Body of pancreas (tissue), 4 donors: ENCODE data around the gene NAP1L5. TPM values are rescaled to one million over a fixed set of nuclear protein-coding genes. Genes with fewer than 3 reads are reported as not detected.

Source experiments
- ATAC-seq: fragments of 150-250 bp; one replicate; pipeline ENCODE4 v1.9.1; 2016
- DNase-seq, 4 donors: peaks; one replicate each; pipeline ENCODE4 v3.0.0-alpha.2; 2019
- H3K27ac ChIP-seq, 4 donors: fragments of 200-600 bp; sonication (generic); 1 replicate in 3 of 4; 2 replicates in 1 of 4; pipeline versions ENCODE4 v1.5.1 to v1.6.1; 2016 to 2019; ENCODE audit warnings: mild to moderate bottlenecking in 1 of 4, mixed read lengths in 1 of 4, moderate library complexity in 1 of 4
- H3K27me3 ChIP-seq, 2 donors: fragments of 200-600 bp; sonication (generic); one replicate each; pipeline ENCODE4 v1.6.0; 2016; ENCODE audit warnings: mild to moderate bottlenecking in 1 of 2
- H3K36me3 ChIP-seq, 2 donors: fragments of 200-600 bp; sonication (generic); replicated peaks in 1 of 2; 2 replicates each; pipeline ENCODE4 v1.5.1; 2016; ENCODE audit warnings: low read depth in 2 of 2; ENCODE audit not compliant: insufficient read depth in 1 of 2
- H3K4me1 ChIP-seq: fragments of 200-600 bp; sonication (generic); one replicate; pipeline ENCODE4 v1.6.0; 2016
- H3K4me3 ChIP-seq, 2 donors: fragments of 200-600 bp; sonication (generic); 1 replicate in 1 of 2; 2 replicates in 1 of 2; pipeline ENCODE4 v1.5.1; 2016 to 2019
- H3K9me3 ChIP-seq, 3 donors: fragments of 200-600 bp; sonication (generic); 1 replicate in 2 of 3; 2 replicates in 1 of 3; pipeline ENCODE4 v1.5.1; 2016
- POLR2A ChIP-seq, 3 donors: fragments of 450-650 bp; IDR thresholded peaks; one replicate each; pipeline ENCODE4 v1.6.1; 2016; ENCODE audit warnings: antibody characterized with exemption in 3 of 3, mild to moderate bottlenecking in 2 of 3
- WGBS, 2 donors: methylation state at CpG; one replicate each; pipeline ENCODE4 v1.1.5; 2017; 5-methylcytosine and 5-hydroxymethylcytosine counted together
- intact Hi-C: fragments of 100-400 bp; cut with DNase I; formaldehyde crosslinking; loops from one replicate; pipeline ENCODE4 v1.15.1; 2023
- total RNA-seq, 2 donors: library from RNA; depleted of rRNA; stranded (reverse); fragments of >200 nt; gene quantifications; one replicate each; pipeline ENCODE4 v1.1.0, GENCODE V29; 2016
- TF ChIP-seq, protein P1 (sequence below), 7 experiments: fragments of 450-650 bp in 4 of 7; fragments of 200-600 bp in 3 of 7; sonication (generic) in 3 of 7; IDR thresholded peaks; one replicate each; pipeline ENCODE4 v1.5.1; 2016 to 2019; ENCODE audit warnings: antibody characterized with exemption in 7 of 7

Gene NAP1L5
- total RNA-seq, 2 donors from 2014 or later = 3.1 to 7.3 TPM

- H3K4me1 ChIP-seq = peaks cover 5% of the 10 kb centered on the region
- ATAC-seq (no peak), DNase-seq (no peak)
- H3K27me3 ChIP-seq = no peaks in the 10 kb centered on the region
- no peak overlapping the region for H3K27ac ChIP-seq
- H3K9me3 ChIP-seq = no peaks in the 10 kb centered on the region
- TF ChIP-seq, protein P1, sequence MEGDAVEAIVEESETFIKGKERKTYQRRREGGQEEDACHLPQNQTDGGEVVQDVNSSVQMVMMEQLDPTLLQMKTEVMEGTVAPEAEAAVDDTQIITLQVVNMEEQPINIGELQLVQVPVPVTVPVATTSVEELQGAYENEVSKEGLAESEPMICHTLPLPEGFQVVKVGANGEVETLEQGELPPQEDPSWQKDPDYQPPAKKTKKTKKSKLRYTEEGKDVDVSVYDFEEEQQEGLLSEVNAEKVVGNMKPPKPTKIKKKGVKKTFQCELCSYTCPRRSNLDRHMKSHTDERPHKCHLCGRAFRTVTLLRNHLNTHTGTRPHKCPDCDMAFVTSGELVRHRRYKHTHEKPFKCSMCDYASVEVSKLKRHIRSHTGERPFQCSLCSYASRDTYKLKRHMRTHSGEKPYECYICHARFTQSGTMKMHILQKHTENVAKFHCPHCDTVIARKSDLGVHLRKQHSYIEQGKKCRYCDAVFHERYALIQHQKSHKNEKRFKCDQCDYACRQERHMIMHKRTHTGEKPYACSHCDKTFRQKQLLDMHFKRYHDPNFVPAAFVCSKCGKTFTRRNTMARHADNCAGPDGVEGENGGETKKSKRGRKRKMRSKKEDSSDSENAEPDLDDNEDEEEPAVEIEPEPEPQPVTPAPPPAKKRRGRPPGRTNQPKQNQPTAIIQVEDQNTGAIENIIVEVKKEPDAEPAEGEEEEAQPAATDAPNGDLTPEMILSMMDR (IDR thresholded peaks at IDR 0.05) = no peak
- TF ChIP-seq POLR2A (IDR thresholded peaks at IDR 0.05) = no peak
- intact Hi-C loops = loop anchor here (10.0 kb wide), 1 partner anchor 320 kb away; no protein-coding TSS in a partner anchor
- peaks cover 0 to 2% of the 10 kb centered on the region in 2 donors for H3K36me3 ChIP-seq
- no peak overlapping the region for H3K4me3 ChIP-seq
These were observed 7.6 kb upstream of the NAP1L5 start for GRCh38 chr4:88705223-88705622.

DNA sequence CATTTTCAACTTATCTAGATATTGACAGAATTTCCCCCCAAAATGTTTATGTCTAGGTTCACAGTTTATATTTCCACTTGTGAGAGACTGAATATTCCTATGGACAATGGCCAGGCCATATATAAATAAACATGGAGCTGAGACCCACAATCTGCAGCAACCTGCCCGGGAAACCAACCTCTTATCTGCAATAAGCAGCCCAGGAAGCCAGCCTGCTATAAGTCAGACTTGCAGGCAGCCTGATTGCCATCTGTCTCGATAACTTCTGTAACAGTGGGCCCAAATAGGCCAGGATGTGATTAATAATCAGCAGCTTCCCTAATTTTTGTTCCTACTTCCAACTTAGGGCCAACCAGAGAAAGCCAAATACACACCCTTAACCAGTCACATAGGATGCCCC, 5.2 kb upstream of the NAP1L5 start:
- Histone ChIP-seq H3K27me3 (no peaks in the 10 kb centered on the region), H3K9me3 (no peaks in the 10 kb centered on the region), H3K36me3 (peaks cover 0 to 2% of the 10 kb centered on the region in 2 donors), H3K4me3 (no peak overlapping the region), H3K4me1 (peaks cover 5% of the 10 kb centered on the region), H3K27ac (no peak overlapping the region)
- TF ChIP-seq POLR2A (IDR thresholded peaks at IDR 0.05) = no peak
- TF ChIP-seq, protein P1 (IDR thresholded peaks at IDR 0.05) = no peak
- WGBS, 2 donors = 75 to 80% methylated on average over 2 of the region's 2 CpGs
- no peak for ATAC-seq
- DNase-seq = no peak
- intact Hi-C loops = loop anchor here (10.0 kb wide), 1 partner anchor 322 kb away; no protein-coding TSS in a partner anchor

- no peak for TF ChIP-seq POLR2A (IDR thresholded peaks at IDR 0.05)
- TF ChIP-seq, protein P1 (IDR thresholded peaks at IDR 0.05) = no peak
- 92 to 95% methylated on average over 7 of the region's 7 CpGs for WGBS, 2 donors
- Histone ChIP-seq H3K4me1 (no peaks in the 10 kb centered on the region), H3K36me3 (no peaks in the 10 kb centered on the region), H3K27ac (no peak overlapping the region), H3K27me3 (no peaks in the 10 kb centered on the region), H3K9me3 (no peaks in the 10 kb centered on the region), H3K4me3 (no peak overlapping the region)
- no peak for ATAC-seq
- DNase-seq = peak in 1 of 4 donors; percentile 16
- intact Hi-C loops = no loop called here
These were observed 890 bp upstream of the NAP1L5 start for GRCh38 chr4:88698519-88698918.

- Histone ChIP-seq H3K27ac (peak overlapping the region in 3 of 4 donors; percentile 47 to 50 (median 48)), H3K27me3 (no peaks in the 10 kb centered on the region), H3K4me3 (peak overlapping the region in 1 of 2 donors; percentile 48), H3K36me3 (no peaks in the 10 kb centered on the region), H3K9me3 (no peaks in the 10 kb centered on the region), H3K4me1 (no peaks in the 10 kb centered on the region)
- intact Hi-C loops = no loop called here
- 39 to 41% methylated on average over 18 of the region's 18 CpGs for WGBS, 2 donors
- no peak for DNase-seq
- ATAC-seq = no peak
- TF ChIP-seq, protein P1 (IDR thresholded peaks at IDR 0.05) = no peak
- no peak for TF ChIP-seq POLR2A (IDR thresholded peaks at IDR 0.05)
These were observed 488 bp downstream of the NAP1L5 start for GRCh38 chr4:88697141-88697540.

GRCh38 chr4:88696630-88697029, 999 bp downstream of the NAP1L5 start:
- Histone ChIP-seq H3K4me1 (no peaks in the 10 kb centered on the region), H3K4me3 (no peak overlapping the region), H3K36me3 (no peaks in the 10 kb centered on the region), H3K27me3 (no peaks in the 10 kb centered on the region), H3K9me3 (no peaks in the 10 kb centered on the region), H3K27ac (no peak overlapping the region)
- intact Hi-C loops = no loop called here
- 62 to 71% methylated on average over 7 of the region's 7 CpGs for WGBS, 2 donors
- TF ChIP-seq, protein P1 (IDR thresholded peaks at IDR 0.05) = no peak
- TF ChIP-seq POLR2A (IDR thresholded peaks at IDR 0.05) = no peak
- ATAC-seq (no peak), DNase-seq (no peak)
